Left ventricle myocardium inferior (tissue), 1 donor: ENCODE results near the gene TRAPPC6A. TPM values are rescaled to one million over a fixed set of nuclear protein-coding genes. Genes with fewer than 3 reads are reported as not detected.

Source experiments
- DNase-seq: peaks from one replicate; pipeline ENCODE4 v3.0.0-alpha.2; 2020
- H3K27ac ChIP-seq: fragments of 200-600 bp; replicated peaks from 2 replicates; pipeline ENCODE4 v1.8.0; 2021
- H3K27me3 ChIP-seq: fragments of 200-600 bp; 2 replicates; pipeline ENCODE4 v1.8.0; 2021; ENCODE audit warnings: low read depth
- H3K36me3 ChIP-seq: fragments of 200-600 bp; 2 replicates; pipeline ENCODE4 v1.8.0; 2021
- H3K4me1 ChIP-seq: fragments of 200-600 bp; 2 replicates; pipeline ENCODE4 v1.8.0; 2021
- H3K4me3 ChIP-seq: fragments of 200-600 bp; 2 replicates; pipeline ENCODE4 v1.8.0; 2021; ENCODE audit warnings: mild to moderate bottlenecking, moderate library complexity
- H3K9me3 ChIP-seq: fragments of 200-600 bp; replicated peaks from 2 replicates; pipeline ENCODE4 v1.8.0; 2021
- intact Hi-C: fragments of 100-400 bp; cut with micrococcal nuclease; formaldehyde crosslinking; loops from one replicate; pipeline ENCODE4 v1.11.0; 2022
- total RNA-seq: library from RNA; stranded (reverse); fragmentation: NEBNext Ultra II Directional; extraction: Animal tissue kit (Norgen Biotek cat#: 25700); gene quantifications from one replicate; pipeline ENCODE4 v1.2.1, GENCODE V29; 2021
- TF ChIP-seq, protein P1 (sequence below): fragments of 200-600 bp; IDR thresholded peaks from 2 replicates; pipeline ENCODE4 v1.8.0; 2021; ENCODE audit warnings: antibody characterized with exemption, mild to moderate bottlenecking, borderline replicate concordance
- donor health status: DM: no; HTN: yes; CAD: no; lungs with severe emphysema.

TRAPPC6A gene
- total RNA-seq, 1 donor from 2014 or later, result 15.8 TPM

DNA sequence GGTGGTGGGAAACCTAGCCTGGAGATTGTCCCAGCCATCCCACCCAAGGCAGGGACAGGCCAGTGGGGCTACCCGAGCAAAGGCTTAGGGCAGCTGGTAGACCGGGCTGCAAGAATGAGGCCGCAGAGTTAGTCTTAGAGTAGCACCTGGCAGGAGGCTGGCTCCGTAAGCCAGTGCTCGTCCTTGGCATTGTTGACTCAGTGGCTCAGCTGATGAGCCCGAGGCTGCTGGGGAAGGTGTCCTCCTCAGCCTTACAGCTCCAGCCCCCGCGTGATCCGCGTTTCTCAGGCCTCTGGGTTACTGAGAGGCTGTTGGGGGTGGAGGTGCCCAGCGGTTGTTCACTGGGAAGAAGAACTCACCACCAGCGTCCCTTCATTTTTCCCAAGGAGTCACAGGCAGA is 60.4 kb downstream of the TRAPPC6A start:
- Histone ChIP-seq H3K4me1 (peaks cover 20% of the 10 kb centered on the region), H3K27me3 (no peaks in the 10 kb centered on the region), H3K9me3 (no peaks in the 10 kb centered on the region), H3K4me3 (no peak overlapping the region), H3K27ac (no peak overlapping the region), H3K36me3 (no peaks in the 10 kb centered on the region)
- TF ChIP-seq, protein P1, sequence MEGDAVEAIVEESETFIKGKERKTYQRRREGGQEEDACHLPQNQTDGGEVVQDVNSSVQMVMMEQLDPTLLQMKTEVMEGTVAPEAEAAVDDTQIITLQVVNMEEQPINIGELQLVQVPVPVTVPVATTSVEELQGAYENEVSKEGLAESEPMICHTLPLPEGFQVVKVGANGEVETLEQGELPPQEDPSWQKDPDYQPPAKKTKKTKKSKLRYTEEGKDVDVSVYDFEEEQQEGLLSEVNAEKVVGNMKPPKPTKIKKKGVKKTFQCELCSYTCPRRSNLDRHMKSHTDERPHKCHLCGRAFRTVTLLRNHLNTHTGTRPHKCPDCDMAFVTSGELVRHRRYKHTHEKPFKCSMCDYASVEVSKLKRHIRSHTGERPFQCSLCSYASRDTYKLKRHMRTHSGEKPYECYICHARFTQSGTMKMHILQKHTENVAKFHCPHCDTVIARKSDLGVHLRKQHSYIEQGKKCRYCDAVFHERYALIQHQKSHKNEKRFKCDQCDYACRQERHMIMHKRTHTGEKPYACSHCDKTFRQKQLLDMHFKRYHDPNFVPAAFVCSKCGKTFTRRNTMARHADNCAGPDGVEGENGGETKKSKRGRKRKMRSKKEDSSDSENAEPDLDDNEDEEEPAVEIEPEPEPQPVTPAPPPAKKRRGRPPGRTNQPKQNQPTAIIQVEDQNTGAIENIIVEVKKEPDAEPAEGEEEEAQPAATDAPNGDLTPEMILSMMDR, result no peak
- no peak for DNase-seq
- intact Hi-C loops, result no loop called here

DNA sequence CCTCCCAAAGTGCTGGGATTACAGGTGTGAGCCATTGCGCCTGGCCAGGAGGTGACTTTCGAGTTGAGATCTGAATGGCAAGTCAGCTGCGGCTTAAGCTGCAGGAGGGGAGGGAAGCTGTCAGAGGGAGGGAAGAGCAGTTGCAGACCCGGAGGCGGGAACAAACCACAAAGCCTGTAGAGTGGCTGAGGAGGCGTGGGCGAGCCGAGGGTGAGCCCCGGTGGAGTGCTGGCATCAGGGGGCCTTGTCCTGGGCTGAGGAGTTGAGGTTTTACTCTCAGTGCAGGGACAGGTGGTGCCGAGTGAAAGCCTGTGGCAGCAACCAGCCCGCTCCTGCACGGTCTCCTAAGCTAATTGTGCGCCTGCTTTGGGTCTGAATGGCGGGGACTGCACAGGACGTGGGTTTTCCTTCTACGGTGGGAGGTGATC is 60.9 kb downstream of the TRAPPC6A start:
- Histone ChIP-seq H3K27me3 (no peaks in the 10 kb centered on the region), H3K27ac (no peak overlapping the region), H3K4me1 (peaks cover 20% of the 10 kb centered on the region), H3K4me3 (no peak overlapping the region), H3K9me3 (no peaks in the 10 kb centered on the region), H3K36me3 (no peaks in the 10 kb centered on the region)
- intact Hi-C loops, result no loop called here
- DNase-seq, result no peak
- TF ChIP-seq, protein P1, result no peak

DNA sequence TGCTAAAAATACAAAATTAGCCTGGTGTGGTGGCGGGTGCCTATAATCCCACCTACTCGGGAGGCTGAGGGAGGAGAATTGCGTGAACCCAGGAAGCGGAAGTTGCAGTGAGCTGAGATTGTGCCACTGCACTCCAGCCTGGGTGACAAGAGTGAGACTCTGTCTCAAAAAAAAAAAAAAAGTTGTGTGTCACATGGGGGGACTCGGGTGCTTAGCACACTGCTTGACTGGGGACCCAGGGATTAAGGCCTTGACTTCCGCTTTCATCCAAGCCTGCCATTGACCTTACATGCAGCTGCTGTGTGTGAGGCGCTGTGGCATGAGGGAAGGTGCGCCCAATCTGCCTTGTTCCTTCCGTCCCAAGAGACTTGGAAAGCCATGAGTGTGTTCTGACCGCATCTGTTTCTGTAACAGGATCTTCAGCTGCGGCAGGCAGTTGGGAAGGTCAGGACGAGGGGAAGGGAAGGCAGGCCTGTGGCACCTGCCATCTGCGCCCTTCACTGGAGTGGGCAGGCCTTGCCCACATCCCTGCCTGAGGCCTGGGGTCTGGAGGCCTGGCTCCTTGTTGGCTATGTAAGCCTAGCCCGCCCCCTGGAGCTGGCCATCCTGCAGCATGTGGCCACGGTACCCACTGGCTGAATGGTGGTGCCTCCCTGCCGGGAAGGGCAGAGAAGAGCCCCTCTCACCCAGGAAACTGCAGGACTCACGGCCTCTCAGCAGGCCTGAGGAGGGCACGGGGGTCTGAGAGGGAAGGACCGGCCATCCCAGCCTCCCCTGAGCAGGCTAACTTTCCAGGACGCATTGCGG is 62.0 kb downstream of the TRAPPC6A start:
- TF ChIP-seq, protein P1, result no peak
- Histone ChIP-seq H3K4me3 (no peak overlapping the region), H3K4me1 (peaks cover 24% of the 10 kb centered on the region), H3K9me3 (no peaks in the 10 kb centered on the region), H3K36me3 (no peaks in the 10 kb centered on the region), H3K27ac (no peak overlapping the region), H3K27me3 (no peaks in the 10 kb centered on the region)
- intact Hi-C loops, result no loop called here
- DNase-seq, result no peak

DNA sequence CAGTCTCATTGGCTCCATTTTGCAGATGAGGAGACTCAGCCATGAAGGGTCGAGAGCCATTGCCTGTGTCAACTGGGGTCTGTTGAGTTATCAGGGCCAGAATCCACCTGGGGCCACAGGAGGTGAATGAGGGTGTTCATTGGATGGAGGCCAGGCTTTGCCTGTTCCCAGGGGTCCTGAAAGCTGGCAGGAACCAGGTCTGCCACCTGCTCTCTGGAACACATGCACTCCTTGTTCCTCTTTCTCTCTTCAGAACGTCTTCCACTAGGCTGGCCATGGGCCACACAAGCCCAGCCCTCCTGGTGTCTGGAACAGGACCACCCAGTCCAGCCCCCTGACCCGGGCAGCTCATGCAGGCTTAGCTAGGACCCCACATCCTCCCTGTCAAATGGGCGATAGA is 63.9 kb downstream of the TRAPPC6A start:
- DNase-seq, result no peak
- Histone ChIP-seq H3K4me1 (peaks cover 33% of the 10 kb centered on the region), H3K4me3 (no peak overlapping the region), H3K9me3 (no peaks in the 10 kb centered on the region), H3K27ac (no peak overlapping the region), H3K36me3 (no peaks in the 10 kb centered on the region), H3K27me3 (no peaks in the 10 kb centered on the region)
- intact Hi-C loops, result no loop called here
- TF ChIP-seq, protein P1, result no peak

DNA sequence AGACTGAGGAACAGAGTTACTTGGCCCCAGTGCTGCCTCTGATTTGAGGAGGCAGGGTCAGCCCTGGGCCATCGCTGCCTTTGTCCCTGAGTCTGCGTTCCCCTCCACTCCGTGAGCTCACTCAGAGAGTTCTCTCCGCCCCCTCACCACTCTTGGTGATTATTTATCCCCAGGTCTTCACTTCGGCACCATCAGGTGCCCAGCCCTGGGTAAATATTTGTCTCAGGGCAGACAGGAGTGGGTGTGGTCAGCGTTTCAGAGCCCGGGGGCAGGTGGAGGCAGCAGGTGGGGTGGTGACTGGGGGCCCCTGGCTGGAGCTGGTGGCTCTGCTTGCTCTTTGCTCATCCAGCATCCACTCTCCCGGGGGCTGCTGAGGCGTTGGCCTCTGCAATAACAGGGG is 64.4 kb downstream of the TRAPPC6A start:
- intact Hi-C loops, result no loop called here
- no peak overlapping the region for H3K27ac ChIP-seq
- H3K27me3 ChIP-seq, result no peaks in the 10 kb centered on the region
- TF ChIP-seq, protein P1, result no peak
- H3K4me1 ChIP-seq, result peaks cover 31% of the 10 kb centered on the region
- H3K4me3 ChIP-seq, result no peak overlapping the region
- no peak for DNase-seq
- H3K36me3 ChIP-seq, result no peaks in the 10 kb centered on the region
- no peaks in the 10 kb centered on the region for H3K9me3 ChIP-seq

Other genes starting within 250 kb of the TRAPPC6A start
- gene APOC4, start 236.0 kb downstream of the TRAPPC6A start, total RNA-seq, result not detected
- not detected for gene APOC2, start 232.2 kb downstream of the TRAPPC6A start, total RNA-seq
- gene CLPTM1, start 222.9 kb downstream of the TRAPPC6A start, total RNA-seq, result 89.3 TPM
- gene RELB, start 176.8 kb downstream of the TRAPPC6A start, total RNA-seq, result 4.0 TPM
- 31.3 TPM for gene CLASRP, start 139.2 kb downstream of the TRAPPC6A start, total RNA-seq
- not detected for gene ZNF296, start 101.8 kb downstream of the TRAPPC6A start, total RNA-seq
- 15.9 TPM for gene GEMIN7, start 99.0 kb downstream of the TRAPPC6A start, total RNA-seq
- gene PPP1R37, start 85.1 kb downstream of the TRAPPC6A start, total RNA-seq, result 15.9 TPM
- 0.05 TPM for gene NKPD1, start 17.3 kb downstream of the TRAPPC6A start, total RNA-seq
- gene BLOC1S3, start 547 bp upstream of the TRAPPC6A start, total RNA-seq, result 3.5 TPM
- gene EXOC3L2, start 67.2 kb upstream of the TRAPPC6A start, total RNA-seq, result 1.8 TPM
- gene MARK4, start 73.0 kb upstream of the TRAPPC6A start, total RNA-seq, result 26.5 TPM
- gene CKM, start 144.6 kb upstream of the TRAPPC6A start, total RNA-seq, result 3,974 TPM
- not detected for gene KLC3, start 162.5 kb upstream of the TRAPPC6A start, total RNA-seq
- gene ERCC2, start 192.3 kb upstream of the TRAPPC6A start, total RNA-seq, result 11.4 TPM
- 207 TPM for gene PPP1R13L, start 226.8 kb upstream of the TRAPPC6A start, total RNA-seq
- 5.2 TPM for gene POLR1G, start 228.4 kb upstream of the TRAPPC6A start, total RNA-seq
- gene ERCC1, start 245.7 kb upstream of the TRAPPC6A start, total RNA-seq, result 108 TPM